H9 (cell line): Measurements from ENCODE around the gene OBSL1. TPM values are rescaled to one million over a fixed set of nuclear protein-coding genes. Genes with fewer than 3 reads are reported as not detected.

Experiments used
- DNase-seq: peaks from one replicate; pipeline ENCODE4 v3.0.0-alpha.2; 2017
- H2AFZ ChIP-seq: one replicate; pipeline ENCODE4 v1.6.1; 2013; ENCODE audit warnings: mild to moderate bottlenecking, low read length, control low read depth, moderate library complexity
- H2AK5ac ChIP-seq: 2 replicates; pipeline ENCODE4 v1.6.1; 2013; ENCODE audit warnings: low read length, control low read depth, mixed read lengths; ENCODE audit not compliant: insufficient read length
- H2BK120ac ChIP-seq: one replicate; pipeline ENCODE4 v1.6.1; 2013; ENCODE audit warnings: low read depth, mild to moderate bottlenecking, low read length, control low read depth, inconsistent platforms; ENCODE audit not compliant: poor library complexity, severe bottlenecking
- H2BK12ac ChIP-seq: 2 replicates; pipeline ENCODE4 v1.6.1; 2013; ENCODE audit warnings: low read length, control low read depth, mixed read lengths, low read depth; ENCODE audit not compliant: insufficient read length
- H2BK15ac ChIP-seq: 2 replicates; pipeline ENCODE4 v1.6.1; 2013; ENCODE audit warnings: low read depth, low read length, control low read depth
- H2BK20ac ChIP-seq: one replicate; pipeline ENCODE4 v1.6.1; 2013; ENCODE audit warnings: low read depth, mild to moderate bottlenecking, low read length, control low read depth, inconsistent platforms; ENCODE audit not compliant: poor library complexity, severe bottlenecking
- H2BK5ac ChIP-seq: 2 replicates; pipeline ENCODE4 v1.6.1; 2013; ENCODE audit warnings: low read length, control low read depth, mixed read lengths; ENCODE audit not compliant: insufficient read length
- H3K14ac ChIP-seq: 2 replicates; pipeline ENCODE4 v1.6.1; 2013; ENCODE audit warnings: low read length, control low read depth; ENCODE audit not compliant: insufficient read depth
- H3K18ac ChIP-seq: 2 replicates; pipeline ENCODE4 v1.6.1; 2013; ENCODE audit warnings: low read depth, mild to moderate bottlenecking, mixed read lengths, low read length, control low read depth; ENCODE audit not compliant: insufficient read length
- H3K23ac ChIP-seq: 2 replicates; pipeline ENCODE4 v1.6.1; 2013; ENCODE audit warnings: low read length, control low read depth, mixed read lengths, low read depth; ENCODE audit not compliant: insufficient read length
- H3K23me2 ChIP-seq: 2 replicates; pipeline ENCODE4 v1.6.1; 2013; ENCODE audit warnings: low read depth, mild to moderate bottlenecking, mixed read lengths, low read length, control low read depth; ENCODE audit not compliant: insufficient read length, poor library complexity, severe bottlenecking
- H3K27ac ChIP-seq: 2 replicates; pipeline ENCODE4 v1.5.1; 2013; ENCODE audit warnings: low read length, control low read depth, mixed read lengths, low read depth; ENCODE audit not compliant: insufficient read length
- H3K27me3 ChIP-seq: 2 replicates; pipeline ENCODE4 v1.6.1; 2013; ENCODE audit warnings: low read length, control low read depth, inconsistent platforms; ENCODE audit not compliant: insufficient read depth
- H3K4ac ChIP-seq: 2 replicates; pipeline ENCODE4 v1.6.1; 2013; ENCODE audit warnings: low read depth, mild to moderate bottlenecking, control low read depth, inconsistent platforms, low read length, moderate library complexity
- H3K4me1 ChIP-seq: 2 replicates; pipeline ENCODE4 v1.6.1; 2013; ENCODE audit warnings: low read length, control low read depth, inconsistent platforms; ENCODE audit not compliant: insufficient read depth
- H3K4me2 ChIP-seq: 2 replicates; pipeline ENCODE4 v1.6.1; 2013; ENCODE audit warnings: low read length, control low read depth, mixed read lengths; ENCODE audit not compliant: insufficient read length, insufficient read depth
- H3K56ac ChIP-seq: 2 replicates; pipeline ENCODE4 v1.6.1; 2013; ENCODE audit warnings: low read depth, mild to moderate bottlenecking, mixed read lengths, low read length, control low read depth; ENCODE audit not compliant: insufficient read length
- H3K79me1 ChIP-seq: 2 replicates; pipeline ENCODE4 v1.6.1; 2013; ENCODE audit warnings: low read depth, mild to moderate bottlenecking, moderate library complexity, low read length, control low read depth, inconsistent platforms; ENCODE audit not compliant: insufficient read depth, poor library complexity, severe bottlenecking
- H3K79me2 ChIP-seq: 2 replicates; pipeline ENCODE4 v1.6.1; 2013; ENCODE audit warnings: low read length, control low read depth, inconsistent platforms; ENCODE audit not compliant: insufficient read depth
- H3K9ac ChIP-seq: 2 replicates; pipeline ENCODE4 v1.6.1; 2013; ENCODE audit warnings: low read length, control low read depth, mixed read lengths; ENCODE audit not compliant: insufficient read length; ENCODE audit errors: extremely low read depth
- H3K9me3 ChIP-seq: one replicate; pipeline ENCODE4 v1.6.1; 2013; ENCODE audit warnings: low read depth, low read length, inconsistent platforms; ENCODE audit not compliant: control insufficient read depth
- H3T11ph ChIP-seq: one replicate; pipeline ENCODE4 v1.6.1; 2013; ENCODE audit warnings: mild to moderate bottlenecking, low read length, control low read depth, inconsistent platforms
- H4K20me1 ChIP-seq: one replicate; pipeline ENCODE4 v1.6.1; 2013; ENCODE audit not compliant: control insufficient read depth, insufficient read length, insufficient read depth
- H4K5ac ChIP-seq: 2 replicates; pipeline ENCODE4 v1.6.1; 2013; ENCODE audit warnings: low read depth, mild to moderate bottlenecking, mixed read lengths, low read length, control low read depth; ENCODE audit not compliant: insufficient read length
- H4K8ac ChIP-seq: replicated peaks from 2 replicates; pipeline ENCODE4 v1.6.1; 2013; ENCODE audit warnings: low read length, control low read depth, mixed read lengths, low read depth; ENCODE audit not compliant: insufficient read length
- H4K91ac ChIP-seq: 2 replicates; pipeline ENCODE4 v1.6.1; 2013; ENCODE audit warnings: low read depth, mild to moderate bottlenecking, moderate library complexity, mixed read lengths, low read length, control low read depth; ENCODE audit not compliant: insufficient read length
- H3K27ac Mint-ChIP-seq, 3 experiments: 2 replicates in 2 of 3; 3 replicates in 1 of 3; pipeline ENCODE4 v1.8.0; 2020 to 2021; ENCODE audit warnings: mixed read lengths in 3 of 3, mild to moderate bottlenecking in 1 of 3, moderate library complexity in 1 of 3
- H3K27me3 Mint-ChIP-seq: 2 replicates; pipeline ENCODE4 v1.8.0; 2021; ENCODE audit warnings: low read depth, mild to moderate bottlenecking, moderate library complexity, mixed read lengths
- H3K36me3 Mint-ChIP-seq, 3 experiments: 2 replicates in 2 of 3; 3 replicates in 1 of 3; pipeline ENCODE4 v1.8.0; 2020 to 2021; ENCODE audit warnings: low read depth in 3 of 3, mixed read lengths in 3 of 3; ENCODE audit not compliant: insufficient read depth in 1 of 3
- H3K4me1 Mint-ChIP-seq, 2 experiments: 2 replicates each; pipeline ENCODE4 v1.8.0; 2020; ENCODE audit warnings: mixed read lengths in 2 of 2
- H3K4me3 Mint-ChIP-seq, 2 experiments: 2 replicates in 1 of 2; 3 replicates in 1 of 2; pipeline ENCODE4 v1.8.0; 2020 to 2021; ENCODE audit warnings: mild to moderate bottlenecking in 2 of 2, mixed read lengths in 2 of 2, moderate library complexity in 1 of 2
- H3K9me3 Mint-ChIP-seq, 2 experiments: 2 replicates in 1 of 2; 3 replicates in 1 of 2; pipeline ENCODE4 v1.8.0; 2020; ENCODE audit warnings: mild to moderate bottlenecking in 2 of 2, mixed read lengths in 2 of 2, moderate library complexity in 1 of 2
- WGBS: extraction: QIAGEN DNeasy Blood & Tissue Kit; methylation state at CpG from one replicate; pipeline ENCODE4 v1.1.7; 2013; ENCODE audit warnings: missing lambda C conversion rate, low lambda C conversion rate, mixed read lengths; ENCODE audit not compliant: insufficient read length; ENCODE audit errors: extremely low coverage; 5-methylcytosine and 5-hydroxymethylcytosine counted together
- total RNA-seq: library from RNA; stranded (reverse); gene quantifications from 2 replicates; pipeline ENCODE4 v1.2.1, GENCODE V29; 2021
- TF ChIP-seq, protein P1 (sequence below): fragments of 200-600 bp; sonication (generic); conservative IDR thresholded peaks from 3 replicates; pipeline ENCODE4 v1.8.0; 2021; ENCODE audit warnings: antibody characterized with exemption, mild to moderate bottlenecking

Gene OBSL1
- total RNA-seq, 1 experiment from 2014 or later, result 140 TPM

DNA sequence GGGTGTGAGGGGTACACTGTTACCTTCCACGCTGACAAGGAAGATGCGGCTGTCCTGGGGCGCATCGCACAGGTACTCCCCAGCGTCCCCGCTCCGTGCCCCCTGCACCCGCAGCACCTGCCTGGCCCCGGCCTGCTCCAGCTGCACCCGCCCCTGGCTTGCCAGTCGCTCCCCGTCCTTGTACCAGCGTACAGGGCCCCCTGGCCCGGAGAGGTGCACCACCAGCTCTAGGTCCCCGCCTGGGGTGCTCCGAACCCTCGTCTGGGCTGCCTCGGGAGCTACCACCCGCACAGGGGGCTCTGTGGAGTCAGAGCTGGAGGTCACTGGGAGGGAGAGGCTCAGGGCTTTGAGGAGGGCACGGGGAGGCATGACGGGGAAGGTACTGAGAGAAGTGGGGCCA lies 14.0 kb downstream of the OBSL1 start:
- no CpG with 5 or more reads among the region's 21 CpGs for WGBS

More for the DNA sequence above, 14.0 kb downstream of the OBSL1 start:
- no peak for DNase-seq
- Mint-ChIP-seq H3K27me3 (peaks cover 22% of the 10 kb centered on the region), H3K4me1 (peaks cover 26 to 32% of the 10 kb centered on the region in 2 experiments), H3K27ac (no peak overlapping the region), H3K36me3 (peaks cover 15 to 46% (median 38%) of the 10 kb centered on the region in 3 experiments), H3K9me3 (no peaks in the 10 kb centered on the region; a peak in 1 of 5 replicates), H3K4me3 (no peak overlapping the region)
- H3K79me2 ChIP-seq, result no peaks in the 10 kb centered on the region
- no peak overlapping the region for H3T11ph ChIP-seq
- no peak overlapping the region for H4K8ac ChIP-seq
- no peak overlapping the region for H2AK5ac ChIP-seq
- H3K4ac ChIP-seq, result no peak overlapping the region
- no peaks in the 10 kb centered on the region for H4K20me1 ChIP-seq
- no peak overlapping the region for H2AFZ ChIP-seq
- H4K91ac ChIP-seq, result no peak overlapping the region
- no peak overlapping the region for H3K56ac ChIP-seq
- H3K27me3 ChIP-seq, result peaks cover 4% of the 10 kb centered on the region; the same call in 1 of the 2 replicates
- H3K79me1 ChIP-seq, result no peaks in the 10 kb centered on the region
- no peak overlapping the region for H3K27ac ChIP-seq
- H2BK120ac ChIP-seq, result no peak overlapping the region
- H3K4me1 ChIP-seq, result peaks cover 14% of the 10 kb centered on the region; the same call in 1 of the 2 replicates
- no peak overlapping the region for H2BK20ac ChIP-seq
- no peak overlapping the region for H3K14ac ChIP-seq
- no peak overlapping the region for H3K23ac ChIP-seq
- no peak overlapping the region for H3K9ac ChIP-seq
- no peak overlapping the region for H3K18ac ChIP-seq
- TF ChIP-seq, protein P1, sequence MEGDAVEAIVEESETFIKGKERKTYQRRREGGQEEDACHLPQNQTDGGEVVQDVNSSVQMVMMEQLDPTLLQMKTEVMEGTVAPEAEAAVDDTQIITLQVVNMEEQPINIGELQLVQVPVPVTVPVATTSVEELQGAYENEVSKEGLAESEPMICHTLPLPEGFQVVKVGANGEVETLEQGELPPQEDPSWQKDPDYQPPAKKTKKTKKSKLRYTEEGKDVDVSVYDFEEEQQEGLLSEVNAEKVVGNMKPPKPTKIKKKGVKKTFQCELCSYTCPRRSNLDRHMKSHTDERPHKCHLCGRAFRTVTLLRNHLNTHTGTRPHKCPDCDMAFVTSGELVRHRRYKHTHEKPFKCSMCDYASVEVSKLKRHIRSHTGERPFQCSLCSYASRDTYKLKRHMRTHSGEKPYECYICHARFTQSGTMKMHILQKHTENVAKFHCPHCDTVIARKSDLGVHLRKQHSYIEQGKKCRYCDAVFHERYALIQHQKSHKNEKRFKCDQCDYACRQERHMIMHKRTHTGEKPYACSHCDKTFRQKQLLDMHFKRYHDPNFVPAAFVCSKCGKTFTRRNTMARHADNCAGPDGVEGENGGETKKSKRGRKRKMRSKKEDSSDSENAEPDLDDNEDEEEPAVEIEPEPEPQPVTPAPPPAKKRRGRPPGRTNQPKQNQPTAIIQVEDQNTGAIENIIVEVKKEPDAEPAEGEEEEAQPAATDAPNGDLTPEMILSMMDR, result no peak
- H3K9me3 ChIP-seq, result no peaks in the 10 kb centered on the region
- H2BK12ac ChIP-seq, result no peak overlapping the region
- H3K4me2 ChIP-seq, result no peak overlapping the region
- H2BK15ac ChIP-seq, result no peak overlapping the region
- no peak overlapping the region for H4K5ac ChIP-seq
- no peaks in the 10 kb centered on the region for H3K23me2 ChIP-seq
- H2BK5ac ChIP-seq, result no peak overlapping the region
